Right cardiac atrium (tissue), 5 donors: ENCODE measurements around the gene PLCB1. TPM values are rescaled to one million over a fixed set of nuclear protein-coding genes. Genes with fewer than 3 reads are reported as not detected.

Experiments used
- ATAC-seq, 2 donors: fragments of 200-7000 bp; cut with Tn5 transposase; one replicate each; pipeline versions ENCODE4 v1.8.0 to v1.9.1; 2020; ENCODE audit warnings: moderate library complexity in 2 of 2, mild to moderate bottlenecking in 1 of 2
- DNase-seq, 3 donors: peaks; one replicate each; pipeline ENCODE4 v3.0.0-alpha.2; 2020
- H3K27ac ChIP-seq: one replicate; pipeline ENCODE4 v1.5.1; 2013; ENCODE audit warnings: mild to moderate bottlenecking, low read length, control low read depth, moderate library complexity
- H3K27me3 ChIP-seq: one replicate; pipeline ENCODE4 v1.6.1; 2013; ENCODE audit not compliant: control insufficient read depth, insufficient read depth
- H3K4me1 ChIP-seq: one replicate; pipeline ENCODE4 v1.6.1; 2013; ENCODE audit warnings: low read length; ENCODE audit not compliant: control insufficient read depth, insufficient read depth
- H3K4me3 ChIP-seq: one replicate; pipeline ENCODE4 v1.5.1; 2013; ENCODE audit warnings: low read length, control low read depth
- H3K9me3 ChIP-seq: one replicate; pipeline ENCODE4 v1.6.1; 2013; ENCODE audit warnings: low read length; ENCODE audit not compliant: control insufficient read depth
- WGBS: extraction: QIAGEN DNeasy Blood & Tissue Kit; methylation state at CpG from one replicate; pipeline ENCODE4 v1.1.7; 2013; 5-methylcytosine and 5-hydroxymethylcytosine counted together
- intact Hi-C, 4 donors: fragments of 100-400 bp; cut with DNase I; formaldehyde crosslinking; loops; one replicate each; pipeline versions ENCODE4 v1.11.0 to v1.14.0; 2022 to 2023
- polyA plus RNA-seq: library from polyadenylated mRNA; stranded (reverse); fragments of 200-250 nt; gene quantifications from one replicate; pipeline ENCODE4 v1.2.3, GENCODE V29; 2013
- total RNA-seq, 4 donors: library from RNA; stranded (reverse); fragmentation: NEBNext Ultra II Directional; extraction: Animal tissue kit (Norgen Biotek cat#: 25700); gene quantifications; one replicate each; pipeline ENCODE4 v1.2.1, GENCODE V29; 2021
- donor health status: healthy with polysubstance abuse.
- donor health status: DM: no; HTN: yes; CAD: no.
- donor health status: DM: no; HTN: no; CAD: no.
- donor health status: DM: no; HTN: yes; CAD: no; lungs with severe emphysema.
- donor health status: DM: yes; HTN: yes; CAD: no.

PLCB1 gene
- total and polyA plus RNA-seq, 5 donors, result 7.6 to 20.3 (median 11.6) TPM

DNA sequence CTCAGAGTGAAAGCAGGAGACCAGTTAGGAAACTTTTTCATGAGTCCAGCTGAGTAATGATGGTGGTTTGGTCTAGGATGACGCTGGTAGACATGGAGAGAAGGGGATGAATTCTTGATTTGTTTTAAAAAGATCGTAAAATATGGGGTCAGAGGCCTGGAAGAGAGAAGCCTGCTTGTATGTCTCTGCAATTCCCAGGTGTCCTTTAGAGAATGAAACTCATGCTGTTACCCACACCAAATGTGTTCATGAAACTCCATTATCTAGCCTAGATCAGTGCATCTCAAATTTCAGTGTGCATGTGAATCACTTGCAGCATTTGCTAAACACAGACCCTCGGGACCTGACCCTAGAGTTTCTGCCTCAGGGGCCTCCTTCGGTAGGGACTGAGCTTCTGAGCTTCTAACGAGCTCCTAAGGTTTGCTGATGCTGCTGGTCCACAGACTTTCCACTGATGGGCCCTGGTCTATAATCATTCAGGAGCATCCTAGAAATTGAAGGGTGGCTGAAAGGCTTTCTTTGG, 634.9 kb downstream of the PLCB1 start:
- intact Hi-C loops, result no loop called here
- Histone ChIP-seq H3K27ac (no peak overlapping the region), H3K4me3 (no peak overlapping the region), H3K4me1 (no peaks in the 10 kb centered on the region), H3K9me3 (no peaks in the 10 kb centered on the region), H3K27me3 (no peaks in the 10 kb centered on the region)
- DNase-seq (no peak), ATAC-seq (no peak)
- WGBS, result 90% methylated on average over 5 of the region's 5 CpGs

DNA sequence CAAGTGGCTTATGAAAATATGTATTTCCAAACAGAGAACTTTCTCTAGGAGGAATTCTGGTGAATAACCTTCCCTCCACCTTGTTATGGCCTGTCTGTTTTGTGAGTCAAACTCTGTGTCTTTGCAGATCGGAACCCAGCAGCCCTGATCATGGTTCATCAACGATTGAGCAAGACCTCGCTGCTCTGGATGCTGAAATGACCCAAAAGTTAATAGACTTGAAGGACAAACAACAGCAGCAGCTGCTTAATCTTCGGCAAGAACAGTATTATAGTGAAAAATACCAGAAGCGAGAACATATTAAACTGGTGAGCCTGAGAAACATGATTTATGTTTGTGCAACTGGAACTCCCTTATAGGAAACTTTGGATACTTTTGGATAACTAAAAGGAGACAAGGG, 642.3 kb downstream of the PLCB1 start:
- WGBS, result 92% methylated on average over 5 of the region's 5 CpGs
- DNase-seq (no peak), ATAC-seq (no peak)
- H3K27me3 ChIP-seq, result no peaks in the 10 kb centered on the region
- no peak overlapping the region for H3K4me3 ChIP-seq
- intact Hi-C loops, result no loop called here
- no peaks in the 10 kb centered on the region for H3K4me1 ChIP-seq
- H3K9me3 ChIP-seq, result no peaks in the 10 kb centered on the region
- no peak overlapping the region for H3K27ac ChIP-seq

DNA sequence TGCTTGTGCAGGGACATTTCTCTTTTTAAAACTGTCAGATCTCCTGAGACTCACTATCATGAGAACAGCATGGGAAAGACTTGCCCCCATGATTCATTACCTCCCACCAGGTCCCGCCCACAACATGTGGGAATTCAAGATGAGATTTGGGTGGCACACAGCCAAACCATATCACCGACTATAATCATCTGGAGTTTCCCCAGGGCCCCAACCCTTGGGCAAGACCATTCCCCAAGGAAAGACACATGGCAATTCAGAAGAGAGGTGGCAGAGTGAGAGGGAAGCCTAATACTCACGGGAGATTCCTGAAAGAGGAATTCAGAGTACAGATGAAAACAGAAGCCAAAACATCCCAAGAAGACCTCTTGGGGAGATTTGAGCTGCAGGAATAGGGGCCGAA, 645.8 kb downstream of the PLCB1 start:
- 75% methylated on average over 4 of the region's 4 CpGs for WGBS
- Histone ChIP-seq H3K27ac (no peak overlapping the region), H3K4me1 (no peaks in the 10 kb centered on the region), H3K4me3 (no peak overlapping the region), H3K9me3 (no peaks in the 10 kb centered on the region), H3K27me3 (no peaks in the 10 kb centered on the region)
- intact Hi-C loops, result no loop called here
- DNase-seq (no peak), ATAC-seq (no peak)

DNA sequence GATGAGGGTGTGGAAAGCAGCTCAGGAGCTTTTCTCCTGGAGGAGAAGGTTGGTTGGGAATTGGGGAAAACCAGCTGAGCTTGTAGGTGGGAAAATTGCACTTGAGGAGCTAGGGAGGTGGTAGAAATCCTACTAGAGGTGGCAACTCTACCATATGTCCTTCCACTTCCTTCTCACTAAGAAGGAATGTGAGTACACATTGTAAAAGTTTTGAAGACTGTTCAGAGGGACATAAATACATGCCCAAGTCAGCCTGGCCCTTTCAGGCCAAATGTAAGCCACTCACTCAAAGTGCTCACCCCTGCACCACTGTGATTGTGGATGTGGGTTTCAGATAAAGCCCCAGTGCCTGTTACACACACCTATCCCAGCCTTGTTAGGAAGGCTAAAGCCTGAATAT, 646.3 kb downstream of the PLCB1 start:
- no peak overlapping the region for H3K4me3 ChIP-seq

DNA sequence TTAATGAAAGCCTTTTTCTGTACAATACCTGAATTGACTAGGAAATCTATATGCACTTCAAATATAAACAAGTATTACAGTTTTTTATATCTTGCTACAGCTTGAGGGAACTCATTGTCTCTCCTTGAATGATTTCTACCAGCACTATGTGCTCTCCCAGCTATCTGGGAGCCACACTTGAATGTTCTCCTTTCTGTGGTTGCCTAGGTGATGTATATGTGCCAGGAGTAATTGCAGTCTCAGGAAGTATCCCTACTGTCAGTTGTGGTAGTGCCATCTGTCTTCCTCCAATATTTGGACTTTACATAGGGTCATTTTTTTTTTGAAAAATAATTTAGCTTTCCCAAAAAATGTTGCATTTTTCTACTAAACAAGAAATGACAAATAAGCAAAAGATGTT, 648.8 kb downstream of the PLCB1 start:
- ATAC-seq, result no peak
- DNase-seq, result no peak
- Histone ChIP-seq H3K4me3 (no peak overlapping the region), H3K27ac (no peak overlapping the region), H3K4me1 (no peaks in the 10 kb centered on the region), H3K27me3 (no peaks in the 10 kb centered on the region), H3K9me3 (no peaks in the 10 kb centered on the region)
- intact Hi-C loops, result loop anchor here in 1 of 4 donors (10.0 kb wide), 1 partner anchor 584 kb away; no protein-coding TSS in a partner anchor

More for the DNA sequence above, 646.3 kb downstream of the PLCB1 start:
- no peak for ATAC-seq
- intact Hi-C loops, result no loop called here
- H3K27me3 ChIP-seq, result no peaks in the 10 kb centered on the region
- H3K4me1 ChIP-seq, result no peaks in the 10 kb centered on the region
- no peaks in the 10 kb centered on the region for H3K9me3 ChIP-seq
- H3K27ac ChIP-seq, result no peak overlapping the region
- no peak for DNase-seq

DNA sequence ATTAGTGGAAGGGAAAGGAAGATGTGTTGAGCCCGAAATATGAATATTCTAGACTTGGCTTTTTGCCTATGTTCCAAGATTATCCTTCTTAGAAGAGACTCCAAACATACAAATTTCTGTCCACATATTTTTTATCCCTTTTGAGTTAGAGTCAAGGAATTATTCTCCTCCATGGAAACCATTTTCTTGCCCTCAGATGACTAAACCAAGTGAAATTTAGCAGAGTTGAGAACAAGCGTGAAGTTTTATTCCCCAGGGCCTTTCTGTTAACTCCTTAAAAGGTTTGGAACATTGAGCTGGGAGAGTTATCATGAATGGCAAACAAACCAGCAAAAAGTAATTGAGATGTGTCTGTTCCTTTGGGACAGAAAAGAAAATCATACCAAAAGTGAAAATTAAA, 650.7 kb downstream of the PLCB1 start:
- Histone ChIP-seq H3K27me3 (no peaks in the 10 kb centered on the region), H3K4me1 (no peaks in the 10 kb centered on the region), H3K9me3 (no peaks in the 10 kb centered on the region), H3K27ac (no peak overlapping the region), H3K4me3 (no peak overlapping the region)
- WGBS, result 50% methylated on average over 2 of the region's 2 CpGs
- intact Hi-C loops, result loop anchor here in 1 of 4 donors (10.0 kb wide), 1 partner anchor 582 kb away; no protein-coding TSS in a partner anchor
- DNase-seq (no peak), ATAC-seq (peak in 1 of 2 donors; percentile 37)

DNA sequence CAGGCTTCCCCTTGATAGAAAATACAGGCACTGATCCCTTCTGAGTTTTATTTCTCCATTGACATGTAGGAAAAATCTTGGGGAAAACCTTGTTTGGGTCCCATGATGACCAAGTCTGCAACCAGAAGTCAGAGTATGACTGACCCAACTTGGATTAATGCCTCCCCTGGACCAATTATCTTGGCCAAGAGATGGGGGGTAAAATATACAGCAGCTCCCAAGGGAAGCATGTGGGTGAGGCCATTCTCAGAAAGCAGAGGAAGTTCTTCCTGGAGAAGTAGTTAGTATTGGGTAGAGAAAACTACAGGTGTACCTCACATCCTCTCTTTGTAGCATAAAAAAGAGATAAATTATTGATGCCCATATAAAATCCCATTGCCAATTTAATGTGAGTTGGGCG, 651.7 kb downstream of the PLCB1 start:
- no peaks in the 10 kb centered on the region for H3K4me1 ChIP-seq
- 0% methylated on average over 1 of the region's 1 CpG for WGBS
- no peak overlapping the region for H3K27ac ChIP-seq
- no peak for ATAC-seq
- no peaks in the 10 kb centered on the region for H3K27me3 ChIP-seq
- DNase-seq, result no peak
- H3K9me3 ChIP-seq, result no peaks in the 10 kb centered on the region
- H3K4me3 ChIP-seq, result no peak overlapping the region
- intact Hi-C loops, result loop anchor here in 1 of 4 donors (10.0 kb wide), 1 partner anchor 581 kb away; no protein-coding TSS in a partner anchor

DNA sequence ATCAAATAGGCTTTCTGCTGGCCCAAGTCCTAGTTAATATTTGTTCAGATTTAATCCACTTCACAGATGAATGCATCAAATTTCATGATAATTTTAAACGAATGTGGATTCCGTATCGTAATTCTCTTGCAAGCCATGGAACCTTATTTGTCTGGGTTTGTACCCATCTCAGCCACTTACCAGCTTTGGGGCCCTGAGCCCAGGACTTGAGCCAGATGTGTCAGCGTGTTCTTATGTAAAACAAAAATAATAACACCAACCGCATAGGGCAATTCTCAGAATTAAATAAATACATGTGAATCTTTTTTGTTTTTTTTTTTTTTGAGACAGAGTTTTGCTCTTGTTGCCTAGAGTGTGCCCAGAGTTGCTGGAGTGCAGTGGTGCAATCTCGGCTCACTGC, 654.3 kb downstream of the PLCB1 start:
- ATAC-seq (no peak), DNase-seq (no peak)
- Histone ChIP-seq H3K9me3 (no peaks in the 10 kb centered on the region), H3K4me3 (no peak overlapping the region), H3K27ac (no peak overlapping the region), H3K4me1 (no peaks in the 10 kb centered on the region), H3K27me3 (no peaks in the 10 kb centered on the region)
- 95% methylated on average over 6 of the region's 6 CpGs for WGBS
- intact Hi-C loops, result loop anchor here in 3 of 4 donors (5.0 to 10.0 kb wide), 2 partner anchors 576 to 578 kb away; no protein-coding TSS in a partner anchor

DNA sequence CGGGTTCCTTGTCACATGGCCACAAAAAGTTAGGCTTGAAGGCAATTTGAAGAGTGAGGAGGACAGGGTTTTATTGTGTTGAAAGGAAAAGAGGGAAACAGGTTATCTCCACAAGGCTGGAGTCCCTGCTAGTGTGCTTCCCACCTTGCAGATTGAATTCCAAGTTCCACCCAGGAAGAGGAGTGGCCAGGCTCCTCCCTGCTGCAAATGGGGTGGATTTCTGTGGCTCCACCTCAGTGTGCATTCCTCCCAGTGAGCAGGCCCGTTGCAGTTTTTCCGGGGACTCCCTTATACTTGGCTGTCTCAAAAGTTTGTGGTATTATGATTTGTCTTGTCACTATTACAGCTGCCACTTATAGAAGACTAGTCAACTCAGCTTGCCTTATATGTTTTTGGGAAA, 655.0 kb downstream of the PLCB1 start:
- WGBS, result 75% methylated on average over 3 of the region's 3 CpGs
- Histone ChIP-seq H3K4me3 (no peak overlapping the region), H3K27me3 (no peaks in the 10 kb centered on the region), H3K27ac (no peak overlapping the region), H3K4me1 (no peaks in the 10 kb centered on the region), H3K9me3 (no peaks in the 10 kb centered on the region)
- intact Hi-C loops, result loop anchor here in 3 of 4 donors (5.0 to 10.0 kb wide), 2 partner anchors 575 to 578 kb away; no protein-coding TSS in a partner anchor
- no peak for DNase-seq
- no peak for ATAC-seq

DNA sequence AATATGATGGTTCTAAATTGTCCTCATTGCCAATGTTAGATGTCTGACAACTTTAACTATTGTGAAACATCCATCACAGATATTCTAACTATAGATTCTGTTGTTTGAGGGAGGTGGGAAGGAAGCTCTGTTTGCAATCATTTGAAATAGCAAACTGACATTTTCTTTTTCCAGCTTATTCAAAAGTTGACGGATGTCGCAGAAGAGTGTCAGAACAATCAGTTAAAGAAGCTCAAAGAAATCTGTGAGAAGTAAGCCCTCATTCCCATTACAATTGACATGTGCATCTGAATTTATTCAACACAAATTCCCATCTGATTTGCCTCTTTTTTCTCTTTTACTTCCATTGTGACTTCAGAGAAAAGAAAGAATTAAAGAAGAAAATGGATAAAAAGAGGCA, 656.2 kb downstream of the PLCB1 start:
- no peak for ATAC-seq
- Histone ChIP-seq H3K27ac (no peak overlapping the region), H3K4me1 (no peaks in the 10 kb centered on the region), H3K27me3 (no peaks in the 10 kb centered on the region), H3K4me3 (no peak overlapping the region), H3K9me3 (no peaks in the 10 kb centered on the region)
- intact Hi-C loops, result loop anchor here in 3 of 4 donors (5.0 to 10.0 kb wide), 2 partner anchors 574 to 577 kb away; no protein-coding TSS in a partner anchor
- DNase-seq, result no peak
- 87% methylated on average over 2 of the region's 2 CpGs for WGBS

DNA sequence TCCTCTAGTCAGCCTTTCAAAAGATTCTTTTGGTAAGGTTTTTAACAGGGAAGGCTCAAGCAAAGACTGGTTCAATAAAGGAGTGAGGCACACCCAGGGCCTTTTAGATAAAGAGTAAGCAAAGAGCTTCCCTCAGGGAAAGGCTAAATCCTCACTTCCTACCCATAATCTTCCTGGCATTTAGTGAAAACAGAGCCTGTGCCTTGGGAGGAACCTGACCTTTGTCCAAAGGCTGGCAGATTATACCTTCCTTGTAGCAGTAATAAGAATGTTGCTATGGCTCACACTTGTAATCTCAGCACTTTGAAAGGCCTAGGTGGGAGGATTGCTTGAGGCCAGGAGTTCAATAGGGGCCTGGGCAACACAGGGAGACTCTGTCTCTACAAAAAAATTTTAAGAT, 656.8 kb downstream of the PLCB1 start:
- DNase-seq, result no peak
- no peaks in the 10 kb centered on the region for H3K4me1 ChIP-seq
- no peaks in the 10 kb centered on the region for H3K9me3 ChIP-seq
- H3K27me3 ChIP-seq, result no peaks in the 10 kb centered on the region
- H3K4me3 ChIP-seq, result no peak overlapping the region
- peak; percentile 33 to 69 for ATAC-seq
- no peak overlapping the region for H3K27ac ChIP-seq
- intact Hi-C loops, result loop anchor here in 3 of 4 donors (5.0 to 10.0 kb wide), 2 partner anchors 573 to 576 kb away; no protein-coding TSS in a partner anchor
